ENCODE data around the gene SMIM1.

Gene SMIM1

DNA sequence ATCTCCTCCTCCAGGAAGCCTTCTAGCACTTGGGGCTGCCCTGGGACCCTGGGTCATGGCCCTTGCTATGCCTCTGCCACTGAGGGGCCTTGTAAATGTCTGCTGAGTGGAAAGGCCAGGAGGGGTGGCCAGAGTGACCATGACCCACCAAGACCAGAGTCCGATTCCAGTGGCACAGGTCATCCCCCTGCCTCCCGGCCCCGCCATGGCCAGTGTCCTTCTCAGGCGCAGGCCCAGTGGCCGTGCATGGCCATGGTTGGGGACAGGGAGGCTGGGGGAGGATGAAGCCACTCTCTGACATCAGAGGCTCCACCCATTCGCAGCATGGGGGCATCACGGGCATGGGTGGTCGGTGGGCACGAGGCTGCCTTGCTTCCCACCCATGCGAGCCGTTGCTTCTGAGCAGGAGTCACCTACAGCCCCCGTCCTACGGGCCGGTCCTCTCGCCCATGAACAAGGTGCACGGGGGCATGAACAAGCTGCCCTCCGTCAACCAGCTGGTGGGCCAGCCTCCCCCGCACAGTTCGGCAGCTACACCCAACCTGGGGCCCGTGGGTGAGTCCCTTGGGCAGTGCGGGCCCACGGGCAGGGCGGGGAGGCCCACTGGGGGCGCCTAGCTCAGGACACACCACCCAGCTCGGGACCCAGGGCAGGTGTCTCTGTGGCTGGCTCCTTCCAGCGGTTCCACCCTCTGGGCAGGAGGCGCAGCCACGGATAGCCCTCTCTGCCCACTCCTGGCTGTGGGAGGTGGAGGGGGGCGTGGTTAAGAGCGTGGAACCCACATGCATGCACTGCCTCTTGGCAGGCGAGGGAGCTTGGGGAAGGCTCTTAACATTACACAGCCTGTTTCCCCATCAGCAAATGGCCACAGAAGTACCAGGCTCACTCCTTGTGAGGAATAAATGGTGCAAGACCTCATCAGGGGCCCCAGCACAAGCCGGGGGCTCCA is 42.7 kb upstream of the SMIM1 start:
- DNase-seq (ENCODE audit: low read depth): no peak
- TF ChIP-seq, protein P1, sequence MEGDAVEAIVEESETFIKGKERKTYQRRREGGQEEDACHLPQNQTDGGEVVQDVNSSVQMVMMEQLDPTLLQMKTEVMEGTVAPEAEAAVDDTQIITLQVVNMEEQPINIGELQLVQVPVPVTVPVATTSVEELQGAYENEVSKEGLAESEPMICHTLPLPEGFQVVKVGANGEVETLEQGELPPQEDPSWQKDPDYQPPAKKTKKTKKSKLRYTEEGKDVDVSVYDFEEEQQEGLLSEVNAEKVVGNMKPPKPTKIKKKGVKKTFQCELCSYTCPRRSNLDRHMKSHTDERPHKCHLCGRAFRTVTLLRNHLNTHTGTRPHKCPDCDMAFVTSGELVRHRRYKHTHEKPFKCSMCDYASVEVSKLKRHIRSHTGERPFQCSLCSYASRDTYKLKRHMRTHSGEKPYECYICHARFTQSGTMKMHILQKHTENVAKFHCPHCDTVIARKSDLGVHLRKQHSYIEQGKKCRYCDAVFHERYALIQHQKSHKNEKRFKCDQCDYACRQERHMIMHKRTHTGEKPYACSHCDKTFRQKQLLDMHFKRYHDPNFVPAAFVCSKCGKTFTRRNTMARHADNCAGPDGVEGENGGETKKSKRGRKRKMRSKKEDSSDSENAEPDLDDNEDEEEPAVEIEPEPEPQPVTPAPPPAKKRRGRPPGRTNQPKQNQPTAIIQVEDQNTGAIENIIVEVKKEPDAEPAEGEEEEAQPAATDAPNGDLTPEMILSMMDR (conservative IDR thresholded peaks at IDR 0.05; ENCODE audit: low read depth, low read length): no peak
- no peak overlapping the region for H3K4me3 ChIP-seq (ENCODE audit: low read length)

DNA sequence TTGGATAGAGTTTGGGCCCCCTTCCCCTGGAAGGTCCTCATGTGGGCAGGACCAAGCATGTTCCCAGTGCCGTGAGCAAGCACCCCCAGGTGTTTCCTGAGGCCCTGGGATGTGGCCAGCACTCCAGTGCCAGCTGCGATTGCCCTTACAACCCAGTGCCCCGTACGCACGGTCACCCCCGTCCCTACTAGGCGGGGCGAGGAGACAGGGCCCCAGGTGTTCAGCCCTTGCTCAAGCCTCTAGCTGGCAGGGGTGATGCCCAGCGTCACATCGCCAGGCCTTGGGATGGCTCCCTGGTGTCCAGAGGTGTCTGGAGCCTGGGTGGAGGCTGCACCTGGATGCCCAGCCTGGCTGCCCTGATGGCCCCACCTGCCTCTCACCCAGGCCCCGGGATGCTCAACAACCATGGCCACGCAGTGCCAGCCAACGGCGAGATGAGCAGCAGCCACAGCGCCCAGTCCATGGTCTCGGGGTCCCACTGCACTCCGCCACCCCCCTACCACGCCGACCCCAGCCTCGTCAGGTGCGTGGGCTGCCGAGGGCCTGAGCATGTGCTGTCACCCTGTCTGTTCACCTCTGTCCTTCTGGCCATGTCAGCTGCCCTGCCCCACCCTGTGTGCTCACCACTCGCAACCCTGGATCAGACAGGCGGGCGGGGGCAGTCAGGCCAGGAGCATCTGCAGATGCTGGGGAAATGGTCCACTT is 41.9 kb upstream of the SMIM1 start:
- no peak overlapping the region for H3K4me3 ChIP-seq (ENCODE audit: low read length)
- TF ChIP-seq, protein P1 (conservative IDR thresholded peaks at IDR 0.05; ENCODE audit: low read depth, low read length): no peak
- DNase-seq (ENCODE audit: low read depth): no peak

DNA sequence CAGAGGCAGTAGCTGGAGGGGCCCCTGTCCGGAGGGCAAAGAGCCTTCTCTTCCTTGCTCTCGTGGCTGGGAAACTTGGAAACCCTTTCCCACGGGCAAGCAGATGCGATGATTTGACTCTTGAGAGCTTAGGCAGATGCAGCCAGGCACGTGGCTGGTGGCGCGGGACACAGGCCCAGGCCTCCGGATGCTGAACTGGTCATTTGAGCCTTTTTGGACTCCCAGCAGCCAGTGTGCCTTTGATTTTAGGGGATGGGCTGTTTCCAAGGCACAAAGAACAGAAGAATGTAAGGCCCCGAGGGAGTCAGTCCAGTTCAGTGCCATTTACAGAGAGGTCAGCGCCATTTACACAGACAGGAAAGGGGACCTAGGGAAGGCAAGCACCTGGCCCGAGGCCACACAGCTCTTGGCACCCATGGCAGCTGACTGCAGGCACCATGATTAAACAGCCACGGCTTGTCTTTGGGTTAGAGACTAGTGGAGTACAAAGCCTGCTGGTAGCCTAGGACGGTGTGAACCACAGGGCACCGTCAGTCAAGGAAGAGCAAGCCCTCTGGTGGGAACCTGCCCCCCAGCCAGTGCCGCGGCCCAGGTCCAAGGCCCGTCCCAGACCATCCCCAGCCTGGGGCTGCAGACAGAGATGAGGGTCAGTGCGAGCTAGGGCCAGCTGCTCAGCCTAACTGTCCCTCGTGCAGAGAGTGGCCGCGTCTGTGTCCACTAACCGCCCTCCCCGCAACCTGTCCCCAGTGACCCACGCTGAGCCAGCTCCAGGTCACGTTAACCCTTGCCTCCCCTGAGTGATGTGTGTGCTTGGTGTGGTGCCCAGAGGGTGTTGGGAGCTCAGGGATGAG is 40.7 kb upstream of the SMIM1 start:
- no peak for DNase-seq (ENCODE audit: low read depth)
- H3K4me3 ChIP-seq (ENCODE audit: low read length): no peak overlapping the region
- TF ChIP-seq, protein P1 (conservative IDR thresholded peaks at IDR 0.05; ENCODE audit: low read depth, low read length): no peak

DNA sequence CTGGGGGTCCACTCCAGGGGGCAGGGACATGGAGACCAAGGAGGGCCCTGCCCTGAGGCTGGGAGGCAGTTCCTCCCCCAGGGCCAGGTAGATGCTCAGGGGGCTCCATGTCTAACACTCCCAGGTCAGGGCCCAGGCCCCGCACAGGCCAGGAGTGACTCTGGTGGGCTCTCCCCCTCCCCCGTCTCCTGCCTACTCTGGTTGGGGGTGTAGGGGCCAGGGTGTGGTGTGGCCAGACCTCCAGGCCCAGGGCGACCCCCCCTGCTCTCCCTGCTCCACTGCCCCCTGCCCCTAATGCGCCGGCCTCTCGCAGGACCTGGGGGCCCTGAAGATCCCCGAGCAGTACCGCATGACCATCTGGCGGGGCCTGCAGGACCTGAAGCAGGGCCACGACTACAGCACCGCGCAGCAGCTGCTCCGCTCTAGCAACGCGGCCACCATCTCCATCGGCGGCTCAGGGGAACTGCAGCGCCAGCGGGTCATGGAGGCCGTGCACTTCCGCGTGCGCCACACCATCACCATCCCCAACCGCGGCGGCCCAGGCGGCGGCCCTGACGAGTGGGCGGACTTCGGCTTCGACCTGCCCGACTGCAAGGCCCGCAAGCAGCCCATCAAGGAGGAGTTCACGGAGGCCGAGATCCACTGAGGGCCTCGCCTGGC is 40.0 kb upstream of the SMIM1 start:
- TF ChIP-seq, protein P1 (conservative IDR thresholded peaks at IDR 0.05; ENCODE audit: low read depth, low read length): peak; percentile 11
- no peak overlapping the region for H3K4me3 ChIP-seq (ENCODE audit: low read length)
- DNase-seq (ENCODE audit: low read depth): no peak

DNA sequence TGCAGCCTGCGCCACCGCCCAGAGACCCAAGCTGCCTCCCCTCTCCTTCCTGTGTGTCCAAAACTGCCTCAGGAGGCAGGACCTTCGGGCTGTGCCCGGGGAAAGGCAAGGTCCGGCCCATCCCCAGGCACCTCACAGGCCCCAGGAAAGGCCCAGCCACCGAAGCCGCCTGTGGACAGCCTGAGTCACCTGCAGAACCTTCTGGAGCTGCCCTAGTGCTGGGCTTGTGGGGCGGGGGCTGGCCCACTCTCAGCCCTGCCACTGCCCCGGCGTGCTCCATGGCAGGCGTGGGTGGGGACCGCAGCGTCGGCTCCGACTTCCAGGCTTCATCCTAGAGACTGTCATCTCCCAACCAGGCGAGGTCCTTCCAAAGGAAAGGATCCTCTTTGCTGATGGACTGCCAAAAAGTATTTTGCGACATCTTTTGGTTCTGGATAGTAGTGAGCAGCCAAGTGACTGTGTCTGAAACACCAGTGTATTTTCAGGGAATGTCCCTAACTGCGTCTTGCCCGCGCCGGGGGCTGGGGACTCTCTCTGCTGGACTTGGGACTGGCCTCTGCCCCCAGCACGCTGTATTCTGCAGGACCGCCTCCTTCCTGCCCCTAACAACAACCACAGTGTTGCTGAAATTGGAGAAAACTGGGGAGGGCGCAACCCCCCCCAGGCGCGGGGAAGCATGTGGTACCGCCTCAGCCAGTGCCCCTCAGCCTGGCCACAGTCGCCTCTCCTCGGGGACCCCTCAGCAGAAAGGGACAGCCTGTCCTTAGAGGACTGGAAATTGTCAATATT is 39.3 kb upstream of the SMIM1 start:
- no peak for DNase-seq (ENCODE audit: low read depth)
- H3K4me3 ChIP-seq (ENCODE audit: low read length): no peak overlapping the region
- TF ChIP-seq, protein P1 (conservative IDR thresholded peaks at IDR 0.05; ENCODE audit: low read depth, low read length): no peak

Measured in retinal pigment epithelial cell (primary cell).